Lung (tissue), 12 donors: ENCODE measurements around the gene IL7R. TPM values are rescaled to one million over a fixed set of nuclear protein-coding genes. Genes with fewer than 3 reads are reported as not detected.
"Not testable (repeated sequence)": the region's sequence is repeated elsewhere in the genome, so short reads cannot be mapped to it uniquely, and the experiment has no call there.

Experiments
- ATAC-seq: fragments of 200-7000 bp; cut with Tn5 transposase; one replicate; pipeline ENCODE4 v1.9.1; 2020; ENCODE audit warnings: moderate number of reproducible peaks; ENCODE audit not compliant: insufficient read depth, low FRiP score
- DNase-seq, 3 donors: peaks; one replicate each; pipeline ENCODE4 v3.0.0-alpha.2; 2013 to 2017
- H3K27ac ChIP-seq, 2 donors: one replicate each; pipeline ENCODE4 v1.5.1; 2013; ENCODE audit warnings: mild to moderate bottlenecking in 2 of 2, moderate library complexity in 2 of 2, control low read depth in 1 of 2, inconsistent platforms in 1 of 2, low read depth in 1 of 2, low read length in 1 of 2
- H3K27me3 ChIP-seq, 3 donors: one replicate each; pipeline ENCODE4 v1.5.1; 2013; ENCODE audit warnings: low read length in 2 of 3; ENCODE audit not compliant: control insufficient read depth in 3 of 3, insufficient read depth in 3 of 3
- H3K36me3 ChIP-seq, 4 donors: one replicate each; pipeline ENCODE4 v1.5.1; 2013; ENCODE audit warnings: low read length in 4 of 4, mild to moderate bottlenecking in 1 of 4, moderate library complexity in 1 of 4; ENCODE audit not compliant: control insufficient read depth in 4 of 4, insufficient read depth in 4 of 4
- H3K4me1 ChIP-seq, 5 donors: one replicate each; pipeline ENCODE4 v1.5.1; 2013; ENCODE audit warnings: low read length in 5 of 5, mild to moderate bottlenecking in 2 of 5, moderate library complexity in 1 of 5; ENCODE audit not compliant: control insufficient read depth in 5 of 5, insufficient read depth in 5 of 5
- H3K4me3 ChIP-seq: one replicate; pipeline ENCODE4 v1.5.1; 2013; ENCODE audit warnings: mild to moderate bottlenecking, control low read depth, moderate library complexity
- H3K9ac ChIP-seq, 2 donors: one replicate each; pipeline ENCODE4 v1.5.1; 2013; ENCODE audit warnings: low read length in 2 of 2, control low read depth in 1 of 2; ENCODE audit not compliant: insufficient read depth in 1 of 2
- H3K9me3 ChIP-seq, 4 donors: one replicate each; pipeline ENCODE4 v1.5.1; 2013; ENCODE audit warnings: low read length in 3 of 4, mild to moderate bottlenecking in 1 of 4, moderate library complexity in 1 of 4; ENCODE audit not compliant: control insufficient read depth in 4 of 4, insufficient read depth in 3 of 4
- WGBS, 2 donors: extraction: QIAGEN DNeasy Blood & Tissue Kit; methylation state at CpG; one replicate each; pipeline ENCODE4 v1.1.7; 2013; 5-methylcytosine and 5-hydroxymethylcytosine counted together
- polyA plus RNA-seq, 2 donors: library from polyadenylated mRNA; stranded (reverse); fragments of 200-250 nt; gene quantifications; one replicate each; pipeline ENCODE4 v1.2.1, GENCODE V29; 2013
- total RNA-seq, 2 donors: library from RNA; depleted of rRNA in 1 of 2; stranded (reverse); fragments of >200 nt in 1 of 2; gene quantifications; one replicate each; pipeline ENCODE4 v1.2.1, GENCODE V29; 2014 to 2021
- TF ChIP-seq, protein P1 (sequence below): IDR thresholded peaks from 2 replicates; pipeline ENCODE4 v1.5.1; 2012; ENCODE audit warnings: mild to moderate bottlenecking; ENCODE audit errors: control extremely low read depth, extremely low read depth
- donor health status: control.
- donor health status: control.
- donor health status: Bipolar disorder and iron deficiency.
- donor health status: healthy.
- donor health status: DM: yes; HTN: yes; CAD: no.

Gene IL7R
- total and polyA plus RNA-seq, 4 donors = 10.9 to 120 (median 67.7) TPM

- 83 to 85% methylated on average over 3 of the region's 3 CpGs for WGBS, 2 donors
- no peak for DNase-seq
- Histone ChIP-seq H3K9me3 (no peaks in the 10 kb centered on the region), H3K4me1 (peaks cover 0 to 2% (median 0%) of the 10 kb centered on the region in 5 donors), H3K36me3 (no peaks in the 10 kb centered on the region), H3K27me3 (no peaks in the 10 kb centered on the region), H3K4me3 (no peak overlapping the region), H3K27ac (no peak overlapping the region), H3K9ac (no peak overlapping the region)
- no peak for ATAC-seq
- TF ChIP-seq, protein P1, sequence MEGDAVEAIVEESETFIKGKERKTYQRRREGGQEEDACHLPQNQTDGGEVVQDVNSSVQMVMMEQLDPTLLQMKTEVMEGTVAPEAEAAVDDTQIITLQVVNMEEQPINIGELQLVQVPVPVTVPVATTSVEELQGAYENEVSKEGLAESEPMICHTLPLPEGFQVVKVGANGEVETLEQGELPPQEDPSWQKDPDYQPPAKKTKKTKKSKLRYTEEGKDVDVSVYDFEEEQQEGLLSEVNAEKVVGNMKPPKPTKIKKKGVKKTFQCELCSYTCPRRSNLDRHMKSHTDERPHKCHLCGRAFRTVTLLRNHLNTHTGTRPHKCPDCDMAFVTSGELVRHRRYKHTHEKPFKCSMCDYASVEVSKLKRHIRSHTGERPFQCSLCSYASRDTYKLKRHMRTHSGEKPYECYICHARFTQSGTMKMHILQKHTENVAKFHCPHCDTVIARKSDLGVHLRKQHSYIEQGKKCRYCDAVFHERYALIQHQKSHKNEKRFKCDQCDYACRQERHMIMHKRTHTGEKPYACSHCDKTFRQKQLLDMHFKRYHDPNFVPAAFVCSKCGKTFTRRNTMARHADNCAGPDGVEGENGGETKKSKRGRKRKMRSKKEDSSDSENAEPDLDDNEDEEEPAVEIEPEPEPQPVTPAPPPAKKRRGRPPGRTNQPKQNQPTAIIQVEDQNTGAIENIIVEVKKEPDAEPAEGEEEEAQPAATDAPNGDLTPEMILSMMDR = no peak
Observed at GRCh38 chr5:35886381-35886780, 29.7 kb downstream of the IL7R start.

GRCh38 chr5:35887321-35888100 is 30.8 kb downstream of the IL7R start:
- WGBS, 2 donors = 54 to 66% methylated on average over 5 of the region's 5 CpGs
- TF ChIP-seq, protein P1 = no peak
- no peaks in the 10 kb centered on the region for H3K36me3 ChIP-seq
- no peaks in the 10 kb centered on the region for H3K27me3 ChIP-seq
- ATAC-seq = no peak
- no peak for DNase-seq
- no peak overlapping the region for H3K4me3 ChIP-seq
- no peak overlapping the region for H3K27ac ChIP-seq
- no peak overlapping the region for H3K9ac ChIP-seq
- H3K9me3 ChIP-seq = no peaks in the 10 kb centered on the region
- peaks cover 0 to 2% (median 0%) of the 10 kb centered on the region in 5 donors for H3K4me1 ChIP-seq

DNA sequence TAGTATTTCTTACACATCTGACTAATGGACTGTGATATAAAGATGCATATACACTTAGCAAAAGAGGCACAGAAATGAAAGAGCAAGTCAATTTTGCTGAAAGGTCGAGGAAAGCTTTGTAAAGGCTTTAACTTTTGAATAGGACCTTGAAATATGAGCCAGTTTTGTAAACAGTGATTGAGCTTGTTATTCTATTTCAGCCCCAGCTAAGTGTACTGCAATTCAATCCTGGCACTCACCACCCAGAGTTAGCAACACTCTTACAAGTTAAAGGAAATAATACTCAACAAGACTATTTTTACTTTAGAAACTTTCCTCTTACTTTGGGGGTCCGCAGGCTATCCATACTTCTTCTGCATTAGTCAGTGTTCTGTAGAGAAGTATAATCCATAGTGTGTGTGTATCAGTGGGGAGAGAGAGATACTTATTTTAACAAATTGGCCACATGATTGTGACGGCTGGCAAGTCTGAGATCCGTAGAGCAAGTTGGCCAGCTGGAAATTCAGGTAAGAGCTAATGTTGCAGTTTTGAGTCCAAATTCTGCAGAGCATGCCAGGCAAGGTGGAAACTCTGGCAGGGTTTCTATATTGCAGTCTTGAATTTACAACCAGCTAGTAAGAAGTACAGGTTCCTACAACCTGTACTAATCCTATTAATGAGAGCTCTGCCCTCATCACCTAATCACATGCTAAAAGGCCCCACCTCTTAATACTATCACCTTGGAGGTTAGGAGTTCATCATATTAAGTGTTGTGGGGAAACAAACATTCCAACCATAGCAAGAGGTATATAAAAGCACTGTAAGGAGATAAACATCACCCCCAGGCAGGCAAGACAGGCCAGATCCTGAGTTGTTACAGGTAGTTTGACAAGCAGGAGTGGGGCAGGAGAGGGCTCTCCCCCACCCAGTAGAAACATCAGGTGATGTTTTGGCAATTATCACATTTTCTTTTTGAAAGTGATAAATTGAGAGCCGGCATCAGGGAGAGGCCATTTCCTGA is 33.6 kb downstream of the IL7R start:
- ATAC-seq (no peak), DNase-seq (peak in 2 of 3 donors; percentile 15 to 53)
- TF ChIP-seq, protein P1 = no peak
- Histone ChIP-seq H3K9ac (no peak overlapping the region), H3K36me3 (no peaks in the 10 kb centered on the region), H3K9me3 (no peaks in the 10 kb centered on the region), H3K27me3 (no peaks in the 10 kb centered on the region), H3K4me3 (no peak overlapping the region), H3K27ac (no peak overlapping the region), H3K4me1 (peaks cover 0 to 2% (median 0%) of the 10 kb centered on the region in 5 donors)
- WGBS, 2 donors = 68 to 77% methylated on average over 5 of the region's 5 CpGs

- not testable (repeated sequence) for H3K4me1 ChIP-seq, H3K9me3 ChIP-seq, H3K36me3 ChIP-seq, H3K9ac ChIP-seq, H3K4me3 ChIP-seq, DNase-seq, H3K27me3 ChIP-seq, ATAC-seq, H3K27ac ChIP-seq
- WGBS, 2 donors = 96 to 98% methylated on average over 17 to 19 of the region's 23 CpGs
Observed at GRCh38 chr5:35892799-35893198, 36.1 kb downstream of the IL7R start.
